Activated CD8-positive, alpha-beta T cell treated with anti-CD3 and anti-CD28 coated beads for 36 hours (primary cell): ENCODE measurements around the gene SPATA1. TPM values are rescaled to one million over a fixed set of nuclear protein-coding genes. Genes with fewer than 3 reads are reported as not detected.

ENCODE experiments used
- ATAC-seq: fragments of 200-7000 bp; cut with Tn5 transposase; one replicate; pipeline ENCODE4 v1.10.0; 2021; ENCODE audit warnings: mild to moderate bottlenecking, moderate library complexity
- CTCF ChIA-PET: fragments of 350-600 bp; sonication (Branson Sonifier 250); formaldehyde crosslinking; loops from one replicate; lab custom pipeline; 2021; ENCODE audit warnings: antibody characterized with exemption; lab: Charles Lee
- POLR2A ChIA-PET: fragments of 350-600 bp; sonication (Branson Sonifier 250); formaldehyde crosslinking; loops from one replicate; lab custom pipeline; 2021; ENCODE audit warnings: antibody characterized with exemption; lab: Charles Lee
- DNase-seq: peaks from one replicate; pipeline ENCODE4 v3.0.0-alpha.2; 2020
- H3K27ac Mint-ChIP-seq: one replicate; pipeline ENCODE4 v1.8.0; 2021; ENCODE audit warnings: mild to moderate bottlenecking, mixed read lengths
- H3K27me3 Mint-ChIP-seq: one replicate; pipeline ENCODE4 v1.8.0; 2021; ENCODE audit warnings: mixed read lengths
- H3K36me3 Mint-ChIP-seq: one replicate; pipeline ENCODE4 v1.8.0; 2021; ENCODE audit warnings: low read depth, mixed read lengths
- H3K4me1 Mint-ChIP-seq: one replicate; pipeline ENCODE4 v1.8.0; 2021; ENCODE audit warnings: low read depth, mixed read lengths
- H3K4me3 Mint-ChIP-seq: one replicate; pipeline ENCODE4 v1.8.0; 2021; ENCODE audit warnings: mild to moderate bottlenecking, moderate library complexity, mixed read lengths
- H3K9me3 Mint-ChIP-seq: one replicate; pipeline ENCODE4 v1.8.0; 2021; ENCODE audit warnings: mixed read lengths
- CTCF ChIP-seq: fragments of 200-600 bp; IDR thresholded peaks from one replicate; pipeline ENCODE4 v1.8.0; 2022; ENCODE audit warnings: antibody characterized with exemption, mild to moderate bottlenecking
- intact Hi-C: fragments of 100-400 bp; cut with micrococcal nuclease; formaldehyde crosslinking; loops from one replicate; pipeline ENCODE4 v1.10.0; 2022
- total RNA-seq, 2 experiments: library from RNA; stranded (reverse); gene quantifications; one replicate each; pipeline ENCODE4 v1.2.3, GENCODE V29; 2021

Gene SPATA1
- total RNA-seq, 2 experiments from 2014 or later, result 2.5 to 3.0 TPM

GRCh38 chr1:84605157-84605556 lies 99.0 kb downstream of the SPATA1 start:
- Mint-ChIP-seq H3K4me1 (peaks cover 4% of the 10 kb centered on the region), H3K9me3 (peaks cover 25% of the 10 kb centered on the region), H3K36me3 (peaks cover 16% of the 10 kb centered on the region), H3K27me3 (no peaks in the 10 kb centered on the region), H3K4me3 (no peak overlapping the region), H3K27ac (no peak overlapping the region)
- ChIA-PET POLR2A (interaction anchor here (1.7 kb wide), 1 partner anchor 31 kb away, joined by 8 read pairs; the partner anchor contains the start of gene CTBS), CTCF (interaction anchor here (1.4 to 6.2 kb wide), 2 partner anchors 14 to 177 kb away, joined by 3 to 26 read pairs; no protein-coding TSS in a partner anchor)
- TF ChIP-seq CTCF, result no peak
- DNase-seq, result no peak
- intact Hi-C loops, result no loop called here
- no peak for ATAC-seq

- DNase-seq (no peak), ATAC-seq (no peak)
- ChIA-PET CTCF (interaction anchor here (1.5 to 6.2 kb wide), 2 partner anchors 13 to 117 kb away, joined by 5 to 26 read pairs; no protein-coding TSS in a partner anchor), POLR2A (interaction anchor here (0.7 kb wide), 1 partner anchor 189 kb away, joined by 3 read pairs; no protein-coding TSS in a partner anchor)
- intact Hi-C loops, result no loop called here
- no peak for TF ChIP-seq CTCF
- Mint-ChIP-seq H3K27ac (no peak overlapping the region), H3K36me3 (peaks cover 18% of the 10 kb centered on the region), H3K4me1 (peaks cover 7% of the 10 kb centered on the region), H3K9me3 (peaks cover 25% of the 10 kb centered on the region), H3K4me3 (no peak overlapping the region), H3K27me3 (no peaks in the 10 kb centered on the region)
Measured at GRCh38 chr1:84606977-84607376, 100.8 kb downstream of the SPATA1 start.

DNA sequence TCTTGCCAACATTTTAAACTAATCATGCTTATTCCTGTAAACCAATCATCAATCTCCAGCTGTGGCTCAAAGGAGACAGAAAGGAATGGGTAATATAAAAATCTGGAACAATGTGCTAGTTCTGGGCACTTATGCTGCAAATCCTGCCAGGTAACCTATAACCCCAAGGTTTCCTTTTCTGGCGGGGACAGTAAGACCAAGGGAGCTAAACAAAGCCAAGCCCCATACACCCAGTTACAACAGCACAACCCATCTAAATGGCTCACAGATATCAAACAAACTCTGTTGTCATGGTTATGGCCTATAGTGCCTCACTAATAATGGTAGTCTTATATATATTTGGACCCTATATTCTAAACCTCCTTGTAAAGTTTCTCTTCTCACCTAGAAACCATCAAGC lies 104.9 kb downstream of the SPATA1 start:
- H3K27me3 Mint-ChIP-seq, result no peaks in the 10 kb centered on the region
- H3K9me3 Mint-ChIP-seq, result peaks cover 20% of the 10 kb centered on the region
- H3K27ac Mint-ChIP-seq, result no peak overlapping the region
- peaks cover 11% of the 10 kb centered on the region for H3K36me3 Mint-ChIP-seq
- H3K4me1 Mint-ChIP-seq, result peaks cover 13% of the 10 kb centered on the region
- ATAC-seq, result no peak
- intact Hi-C loops, result no loop called here
- CTCF ChIA-PET, result interaction anchor here (1.0 to 1.4 kb wide), 2 partner anchors 9 to 11 kb away, joined by 4 to 8 read pairs; no protein-coding TSS in a partner anchor
- H3K4me3 Mint-ChIP-seq, result no peak overlapping the region
- no peak for TF ChIP-seq CTCF
- POLR2A ChIA-PET, result interaction anchor here (1.0 to 1.3 kb wide), 2 partner anchors 10 to 19 kb away, joined by 3 read pairs; no protein-coding TSS in a partner anchor
- DNase-seq, result no peak

DNA sequence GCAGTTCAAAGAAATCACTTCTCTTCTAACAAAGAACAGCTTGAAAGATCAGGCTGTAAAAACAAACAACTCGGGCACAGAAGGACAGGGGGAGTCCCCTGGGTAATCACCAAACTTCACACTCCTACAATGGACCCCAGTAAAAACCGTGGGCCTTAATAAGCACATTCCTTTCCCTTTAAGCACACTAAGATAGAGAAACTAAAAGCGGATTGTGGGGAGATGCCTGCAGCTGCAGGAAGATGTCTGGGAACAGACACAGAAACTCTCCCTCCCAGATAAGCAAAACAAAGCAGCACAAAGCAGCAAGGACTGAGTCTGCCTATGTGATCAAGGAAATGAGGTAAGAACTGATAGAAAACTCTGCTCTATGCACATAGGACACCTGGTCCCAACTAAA lies 105.6 kb downstream of the SPATA1 start:
- H3K27me3 Mint-ChIP-seq, result no peaks in the 10 kb centered on the region
- intact Hi-C loops, result no loop called here
- peaks cover 13% of the 10 kb centered on the region for H3K4me1 Mint-ChIP-seq
- ChIA-PET POLR2A (interaction anchor here (0.6 to 1.0 kb wide), 2 partner anchors 20 to 463 kb away, joined by 3 to 4 read pairs; no protein-coding TSS in a partner anchor), CTCF (interaction anchor here (1.0 kb wide), 1 partner anchor 9 kb away, joined by 8 read pairs; no protein-coding TSS in a partner anchor)
- TF ChIP-seq CTCF, result no peak
- H3K9me3 Mint-ChIP-seq, result peaks cover 15% of the 10 kb centered on the region
- DNase-seq (no peak), ATAC-seq (peak; percentile 70)
- H3K4me3 Mint-ChIP-seq, result no peak overlapping the region
- H3K36me3 Mint-ChIP-seq, result peaks cover 9% of the 10 kb centered on the region
- H3K27ac Mint-ChIP-seq, result peak overlapping the region; percentile 52

- ChIA-PET CTCF (interaction anchor here (1.4 kb wide), 1 partner anchor 38 kb away, joined by 4 read pairs; no protein-coding TSS in a partner anchor), POLR2A (no interaction called here)
- Mint-ChIP-seq H3K27ac (no peak overlapping the region), H3K9me3 (peaks cover 15% of the 10 kb centered on the region), H3K4me3 (no peak overlapping the region), H3K27me3 (no peaks in the 10 kb centered on the region), H3K36me3 (peaks cover 9% of the 10 kb centered on the region), H3K4me1 (peaks cover 13% of the 10 kb centered on the region)
- no peak for ATAC-seq
- no peak for TF ChIP-seq CTCF
- intact Hi-C loops, result no loop called here
- DNase-seq, result no peak
Measured at GRCh38 chr1:84613026-84613425, 106.8 kb downstream of the SPATA1 start.
